Muscle layer of duodenum (tissue), 2 donors: ENCODE data around the gene NCOA5.

Experiments
- H3K27ac ChIP-seq: one replicate; pipeline ENCODE4 v1.7.0; 2013; ENCODE audit warnings: mild to moderate bottlenecking, low read length
- H3K27me3 ChIP-seq: one replicate; pipeline ENCODE4 v1.7.0; 2013; ENCODE audit warnings: low read depth, mild to moderate bottlenecking, control low read depth, low read length
- H3K36me3 ChIP-seq, 2 donors: one replicate each; pipeline ENCODE4 v1.7.0; 2013; ENCODE audit warnings: low read length in 2 of 2, control low read depth in 1 of 2, mild to moderate bottlenecking in 1 of 2; ENCODE audit not compliant: insufficient read depth in 2 of 2, control insufficient read depth in 1 of 2
- H3K4me1 ChIP-seq, 2 donors: one replicate each; pipeline ENCODE4 v1.7.0; 2013; ENCODE audit warnings: low read length in 2 of 2, mild to moderate bottlenecking in 2 of 2, control low read depth in 1 of 2, moderate library complexity in 1 of 2; ENCODE audit not compliant: insufficient read depth in 2 of 2, control insufficient read depth in 1 of 2
- H3K4me3 ChIP-seq, 2 donors: one replicate each; pipeline ENCODE4 v1.7.0; 2013; ENCODE audit warnings: low read length in 2 of 2, low read depth in 1 of 2, mild to moderate bottlenecking in 1 of 2
- H3K9me3 ChIP-seq, 2 donors: one replicate each; pipeline ENCODE4 v1.7.0; 2013; ENCODE audit warnings: low read length in 2 of 2, control low read depth in 1 of 2, mild to moderate bottlenecking in 1 of 2; ENCODE audit not compliant: control insufficient read depth in 1 of 2
- donor health status: healthy.

Gene NCOA5

DNA sequence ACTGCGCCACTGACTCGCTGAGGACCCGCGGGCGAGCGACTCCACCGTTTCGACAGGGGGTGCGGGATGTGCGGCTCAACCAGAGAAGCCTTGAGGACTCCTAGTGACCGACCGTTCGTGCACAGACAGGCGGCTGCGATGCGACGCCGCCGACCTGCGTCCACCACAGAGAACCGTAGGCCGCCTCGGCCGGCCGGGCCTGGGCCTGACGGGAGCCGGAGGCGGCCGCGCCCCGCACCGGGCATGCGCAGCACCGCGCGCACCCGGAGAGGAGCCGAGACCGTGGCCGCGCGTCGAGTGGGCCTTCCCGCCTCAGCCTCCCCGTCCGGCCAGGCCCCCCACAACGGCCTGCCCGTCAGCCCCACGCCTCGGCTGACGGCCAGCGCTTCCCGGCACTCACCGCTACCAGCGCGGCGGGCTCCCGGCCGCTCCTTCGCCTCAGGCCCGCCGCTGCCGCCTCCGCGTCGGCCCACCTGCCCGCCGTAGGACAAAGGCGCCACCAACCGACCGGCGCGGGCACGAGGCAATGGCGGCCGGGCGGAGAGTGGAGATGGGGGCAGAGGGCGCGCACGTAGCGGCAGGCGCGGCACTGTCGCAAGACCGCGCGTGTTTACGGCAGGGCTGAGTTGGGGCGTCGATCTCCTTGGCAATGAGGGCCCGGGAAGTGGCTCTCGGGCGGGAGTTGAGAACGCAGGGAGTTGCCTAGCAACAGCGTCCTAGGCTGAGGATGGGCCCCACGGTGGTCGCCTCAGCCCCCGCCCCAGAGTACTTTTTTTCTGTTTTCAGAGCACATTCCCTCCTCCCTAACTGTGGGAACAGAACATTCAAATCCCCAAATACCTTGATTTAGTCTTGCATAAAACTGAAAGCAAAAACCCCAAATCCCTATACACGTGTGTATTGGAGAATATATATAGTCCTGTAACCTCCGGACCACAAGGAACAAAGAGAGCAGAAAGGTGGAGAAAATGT is at the start of gene NCOA5:
Gene NCOA5, minus strand, starts transcription at position 546 of the 972 bp plus-strand sequence. CDS start 10,538 bp downstream, outside the sequence.
- H3K27me3 ChIP-seq: no peaks in the 10 kb centered on the region
- H3K4me3 ChIP-seq: peak within 1 kb of the TSS; percentile 80 to 86
- H3K36me3 ChIP-seq: no peaks in the 10 kb centered on the region
- H3K4me1 ChIP-seq: peaks cover 26 to 31% of the 10 kb centered on the region in 2 donors
- H3K27ac ChIP-seq: peak within 1 kb of the TSS; percentile 76
- H3K9me3 ChIP-seq: no peaks in the 10 kb centered on the region

DNA sequence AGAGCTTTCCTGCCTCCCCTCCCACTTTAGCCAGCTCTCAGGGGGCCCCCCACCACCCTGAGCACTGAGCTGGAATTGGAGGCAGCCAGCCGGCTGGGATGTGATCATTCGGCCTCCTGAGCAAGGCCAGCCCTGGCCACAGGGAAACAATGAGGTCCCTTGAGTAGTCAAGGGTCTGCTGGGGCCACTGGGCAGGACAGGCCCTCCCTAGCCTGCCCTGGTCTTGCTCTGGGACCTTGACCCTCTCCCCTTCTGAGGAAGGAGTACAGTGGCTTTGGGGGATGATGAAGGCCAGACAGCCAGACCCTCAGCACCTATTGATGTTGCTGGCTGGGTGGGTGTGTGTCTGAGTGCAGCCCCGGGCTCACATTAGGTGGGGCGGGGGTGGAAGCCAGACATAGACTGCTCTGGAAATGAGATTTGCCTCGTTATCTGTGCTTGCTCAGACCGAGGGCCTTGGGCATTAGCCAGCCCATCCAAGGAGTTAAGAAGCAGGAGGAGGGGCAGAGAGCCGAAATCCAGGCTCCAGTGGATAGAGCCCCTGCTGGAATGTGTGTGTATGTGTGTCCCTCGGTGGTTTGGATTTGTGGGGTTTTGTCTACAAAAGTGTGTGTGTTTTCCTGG is 49.6 kb upstream of the NCOA5 start:
- H3K27me3 ChIP-seq: peaks cover 12% of the 10 kb centered on the region
- no peaks in the 10 kb centered on the region for H3K4me1 ChIP-seq
- no peaks in the 10 kb centered on the region for H3K36me3 ChIP-seq
- H3K9me3 ChIP-seq: no peaks in the 10 kb centered on the region
- H3K4me3 ChIP-seq: no peak overlapping the region
- H3K27ac ChIP-seq: no peak overlapping the region

DNA sequence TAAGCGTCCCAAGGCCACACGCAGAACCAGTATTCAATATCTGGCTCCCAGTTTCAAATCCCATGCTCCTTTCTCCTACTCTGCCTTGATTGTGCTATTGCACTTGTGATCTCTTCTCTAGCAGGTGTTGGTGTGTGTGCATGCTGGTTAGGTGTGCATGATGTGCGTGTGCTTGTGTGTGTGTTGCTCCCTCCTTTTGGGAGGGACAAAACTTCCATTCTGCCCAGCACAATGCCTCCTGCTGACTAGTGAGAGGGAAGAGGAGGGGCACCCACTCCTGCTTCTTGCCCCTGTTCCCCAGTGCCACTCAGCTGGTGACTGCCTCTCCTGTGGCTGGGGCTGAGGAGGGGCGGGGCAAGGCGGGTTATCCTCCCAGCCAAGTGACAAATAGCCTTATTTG is 48.1 kb upstream of the NCOA5 start:
- no peaks in the 10 kb centered on the region for H3K36me3 ChIP-seq
- H3K9me3 ChIP-seq: no peaks in the 10 kb centered on the region
- H3K4me3 ChIP-seq: no peak overlapping the region
- H3K27me3 ChIP-seq: peaks cover 12% of the 10 kb centered on the region
- peaks cover 0 to 3% of the 10 kb centered on the region in 2 donors for H3K4me1 ChIP-seq
- H3K27ac ChIP-seq: no peak overlapping the region

DNA sequence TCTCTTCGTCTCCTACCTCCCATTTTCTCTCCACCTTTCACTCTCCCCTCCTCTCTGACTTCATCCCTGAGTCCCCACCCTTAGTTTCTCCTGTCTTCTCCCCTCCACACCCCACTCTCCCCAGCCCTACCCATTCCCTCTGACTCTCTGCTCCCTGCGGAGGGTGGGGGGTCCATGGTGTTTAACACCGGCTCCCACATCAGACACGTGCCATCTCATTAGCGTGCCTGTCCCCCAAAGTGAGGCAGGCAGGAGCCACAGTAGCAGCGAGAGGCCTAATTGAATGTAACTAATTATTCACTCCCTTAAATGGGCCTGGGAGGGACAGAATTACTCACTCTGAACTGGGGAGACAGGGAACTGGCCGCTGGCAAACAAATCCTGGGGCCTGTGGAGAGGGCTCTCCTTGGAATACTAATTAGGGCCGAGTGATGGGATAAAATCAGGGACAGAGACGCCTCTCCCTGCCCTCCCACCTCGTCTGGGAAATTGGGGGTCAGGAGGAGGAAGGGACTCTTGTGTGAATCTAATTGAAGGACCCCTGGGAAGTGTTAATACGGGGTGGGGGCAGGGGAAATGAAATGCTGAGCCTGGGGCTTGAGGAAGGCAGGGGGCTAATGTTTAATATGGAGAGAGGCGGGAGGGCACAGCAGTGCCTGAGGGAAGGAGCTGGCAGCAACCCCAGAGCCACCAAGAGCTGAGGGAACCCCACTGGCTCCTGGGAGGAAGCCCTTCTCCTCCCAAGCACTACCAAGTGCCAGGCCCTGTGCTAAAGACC is 46.3 kb upstream of the NCOA5 start:
- Histone ChIP-seq H3K4me1 (peaks cover 0 to 10% of the 10 kb centered on the region in 2 donors), H3K36me3 (no peaks in the 10 kb centered on the region), H3K4me3 (no peak overlapping the region), H3K27me3 (peaks cover 15% of the 10 kb centered on the region), H3K27ac (no peak overlapping the region), H3K9me3 (no peaks in the 10 kb centered on the region)

DNA sequence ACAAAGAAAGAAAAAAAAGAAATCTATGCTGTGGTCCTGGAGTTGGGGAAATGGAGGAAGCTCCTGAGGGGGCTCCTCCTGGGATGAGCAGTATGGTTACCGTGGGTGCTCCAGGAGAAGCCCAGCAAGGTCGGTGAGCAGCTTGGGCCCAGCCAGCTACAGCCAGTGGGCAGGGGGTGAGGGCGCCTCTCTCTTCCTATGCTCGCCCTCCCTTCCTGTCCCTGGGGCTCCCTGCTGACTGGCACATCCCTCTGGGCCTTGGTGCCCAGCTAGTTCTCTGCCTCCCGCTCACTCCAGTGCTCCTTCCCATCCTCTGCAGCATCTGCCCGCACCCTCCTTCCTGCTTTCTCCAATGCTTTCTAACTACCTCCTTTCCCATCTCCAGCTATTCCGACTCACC is 45.0 kb upstream of the NCOA5 start:
- Histone ChIP-seq H3K27me3 (peaks cover 10% of the 10 kb centered on the region), H3K27ac (no peak overlapping the region), H3K4me3 (no peak overlapping the region), H3K4me1 (peaks cover 0 to 16% of the 10 kb centered on the region in 2 donors), H3K9me3 (no peaks in the 10 kb centered on the region), H3K36me3 (no peaks in the 10 kb centered on the region)

DNA sequence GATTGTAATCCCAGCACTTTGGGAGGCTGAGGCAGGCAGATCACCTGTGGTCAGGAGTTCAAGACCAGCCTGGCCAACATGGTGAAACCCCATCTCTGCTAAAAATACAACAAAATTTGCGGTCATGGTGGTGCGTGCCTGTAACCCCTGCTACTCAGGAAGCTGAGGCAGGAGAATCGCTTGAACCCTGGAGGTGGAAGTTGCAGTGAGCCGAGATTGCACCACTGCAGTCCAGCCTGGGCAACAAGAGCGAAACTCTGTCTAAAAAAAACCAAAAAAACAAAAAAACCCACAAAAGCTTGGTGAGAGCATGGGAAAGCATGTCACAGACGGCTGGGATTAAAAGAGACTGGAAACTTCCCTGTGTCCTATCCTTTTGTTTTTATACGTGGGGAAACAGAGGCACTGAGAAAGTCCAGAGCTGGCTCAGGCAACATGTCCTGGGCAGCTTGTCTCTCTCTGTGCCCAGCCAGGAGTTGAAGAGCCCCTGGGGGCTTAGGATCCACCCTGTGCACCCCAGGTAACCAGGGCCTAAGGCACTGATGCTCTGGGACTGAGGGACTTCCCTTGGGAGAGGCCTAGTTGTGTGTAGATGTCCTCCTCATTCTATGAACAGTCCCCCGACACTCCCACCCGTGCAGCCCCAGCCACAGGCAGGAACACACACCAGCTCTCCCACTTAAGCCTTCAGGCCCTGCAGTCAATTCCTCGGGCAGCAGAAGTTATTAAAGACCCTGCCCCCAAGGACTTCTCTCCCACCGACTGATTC is 44.3 kb upstream of the NCOA5 start:
- no peak overlapping the region for H3K4me3 ChIP-seq
- H3K27me3 ChIP-seq: peaks cover 6% of the 10 kb centered on the region
- no peak overlapping the region for H3K27ac ChIP-seq
- H3K4me1 ChIP-seq: peaks cover 0 to 16% of the 10 kb centered on the region in 2 donors
- H3K9me3 ChIP-seq: no peaks in the 10 kb centered on the region
- no peaks in the 10 kb centered on the region for H3K36me3 ChIP-seq

DNA sequence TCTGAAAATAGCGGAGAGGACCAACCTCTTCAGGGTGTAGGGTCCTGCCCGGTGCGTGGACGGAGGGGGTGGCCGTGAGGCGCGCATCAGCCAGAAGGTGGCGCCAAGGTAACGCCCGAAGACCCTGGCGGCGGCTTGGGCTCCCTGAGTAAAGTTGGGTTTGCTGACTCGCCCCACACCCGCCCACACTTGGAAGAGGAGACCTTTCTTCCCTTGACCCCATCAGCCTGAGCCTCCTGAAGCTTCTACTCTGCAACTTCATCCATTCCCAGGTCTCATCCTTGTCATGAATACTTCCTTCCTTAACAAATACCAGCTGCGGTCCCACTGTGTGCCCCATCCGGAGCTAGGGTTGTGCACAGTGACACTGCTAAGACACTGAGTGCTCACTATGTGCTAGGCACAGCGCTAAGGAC is 43.0 kb upstream of the NCOA5 start:
- Histone ChIP-seq H3K9me3 (no peaks in the 10 kb centered on the region), H3K27me3 (peaks cover 4% of the 10 kb centered on the region), H3K36me3 (no peaks in the 10 kb centered on the region), H3K4me3 (no peak overlapping the region), H3K4me1 (peaks cover 0 to 16% of the 10 kb centered on the region in 2 donors), H3K27ac (no peak overlapping the region)

DNA sequence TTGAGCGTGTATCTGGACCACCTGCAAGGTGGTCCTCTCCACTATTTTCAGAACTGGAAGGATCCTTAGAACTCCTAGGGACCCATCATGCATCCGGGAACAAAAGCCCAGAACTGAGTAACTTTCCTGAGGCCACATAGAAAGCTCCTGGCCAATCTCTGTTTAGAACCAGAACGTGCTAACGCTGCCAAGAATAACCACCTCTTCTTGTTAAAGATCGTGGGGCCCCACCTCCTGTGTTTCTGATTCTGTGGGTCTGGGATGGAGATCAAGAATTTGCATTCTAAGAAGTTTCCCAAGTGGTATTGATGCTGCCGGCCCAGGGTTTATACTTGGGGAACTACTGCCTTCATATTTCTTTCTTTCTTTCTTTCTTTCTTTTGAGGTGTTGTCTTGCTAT is 41.6 kb upstream of the NCOA5 start:
- Histone ChIP-seq H3K9me3 (no peaks in the 10 kb centered on the region), H3K27ac (no peak overlapping the region), H3K36me3 (peaks cover 2 to 3% of the 10 kb centered on the region in 2 donors), H3K4me3 (no peak overlapping the region), H3K27me3 (peaks cover 4% of the 10 kb centered on the region), H3K4me1 (peaks cover 0 to 16% of the 10 kb centered on the region in 2 donors)

DNA sequence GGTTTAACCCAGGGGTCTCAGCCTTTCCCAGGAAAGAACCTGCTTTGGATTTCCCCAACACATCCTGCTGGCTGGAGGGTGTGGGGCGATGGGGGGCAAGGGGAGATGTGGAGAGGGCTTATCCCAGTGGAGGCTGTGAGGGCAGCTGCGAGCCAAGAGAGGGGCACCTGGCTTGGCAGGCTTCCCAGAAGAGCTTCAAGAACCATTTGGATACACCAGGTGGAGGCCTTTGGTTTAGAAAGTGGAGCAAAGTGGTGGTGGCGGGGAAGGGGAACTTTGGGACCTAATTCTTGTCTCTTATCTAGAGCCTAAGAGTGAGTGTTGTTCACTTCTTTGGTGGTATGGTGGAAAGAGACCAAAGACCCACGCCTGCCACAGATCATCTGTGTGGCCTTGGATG is 40.8 kb upstream of the NCOA5 start:
- Histone ChIP-seq H3K4me1 (peaks cover 0 to 16% of the 10 kb centered on the region in 2 donors), H3K9me3 (no peaks in the 10 kb centered on the region), H3K27me3 (peaks cover 4% of the 10 kb centered on the region), H3K27ac (no peak overlapping the region), H3K36me3 (peaks cover 6 to 8% of the 10 kb centered on the region in 2 donors), H3K4me3 (no peak overlapping the region)

DNA sequence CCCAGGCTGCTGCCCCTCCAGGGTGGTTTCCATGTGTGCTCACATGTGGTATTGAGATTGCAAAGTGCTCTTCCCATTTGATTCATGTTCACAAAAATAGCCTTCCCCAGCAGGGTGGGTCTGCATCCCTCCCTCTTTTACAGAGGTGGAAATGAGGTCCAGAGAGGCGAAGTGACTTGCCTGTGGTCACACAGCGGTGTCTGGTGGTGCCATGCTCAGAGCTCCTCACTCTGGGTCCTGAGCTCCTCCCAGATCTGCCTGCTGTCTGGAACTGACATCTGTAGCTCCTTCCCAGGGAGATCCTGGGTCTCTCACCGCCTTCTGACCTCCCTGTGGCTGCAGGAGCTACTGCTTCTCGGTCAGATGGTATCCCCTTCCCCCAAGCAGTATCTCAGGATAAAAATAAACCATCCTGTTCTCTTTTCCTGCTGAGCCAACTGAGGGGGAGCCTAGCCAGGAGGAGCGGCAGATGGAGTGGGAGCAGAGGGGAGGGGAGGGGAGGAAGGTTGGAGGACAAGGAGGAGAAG is 40.3 kb upstream of the NCOA5 start:
- Histone ChIP-seq H3K4me3 (no peak overlapping the region), H3K27me3 (peaks cover 4% of the 10 kb centered on the region), H3K9me3 (no peaks in the 10 kb centered on the region), H3K27ac (no peak overlapping the region), H3K36me3 (peaks cover 6 to 8% of the 10 kb centered on the region in 2 donors), H3K4me1 (peaks cover 0 to 16% of the 10 kb centered on the region in 2 donors)
